Neural cell (in vitro differentiated cells): Measurements from ENCODE around the gene APOA1. TPM values are rescaled to one million over a fixed set of nuclear protein-coding genes. Genes with fewer than 3 reads are reported as not detected.

Experiments used
- H2AFZ ChIP-seq: fragments of 200-600, 300-800 bp; sonication (generic), shearing (Covaris generic); 2 replicates; pipeline ENCODE4 v1.6.0; 2014; ENCODE audit warnings: low read depth, mild to moderate bottlenecking, antibody characterized with exemption, low read length, moderate library complexity
- H3F3A ChIP-seq: fragments of 200-600 bp; shearing (Covaris generic); 2 replicates; pipeline ENCODE4 v1.6.1; 2016; ENCODE audit warnings: mild to moderate bottlenecking, moderate library complexity, mixed read lengths, antibody characterized with exemption, low read length; ENCODE audit not compliant: insufficient read depth, poor library complexity, severe bottlenecking
- H3K27ac ChIP-seq: fragments of 200-600, 300-800 bp; sonication (generic), shearing (Covaris generic); 2 replicates; pipeline ENCODE4 v1.5.1; 2014; ENCODE audit warnings: mild to moderate bottlenecking, low read length, moderate library complexity
- H3K27me3 ChIP-seq: fragments of 300-800, 200-600 bp; sonication (generic), shearing (Covaris generic); 2 replicates; pipeline ENCODE4 v1.6.0; 2014; ENCODE audit warnings: mild to moderate bottlenecking, low read depth, low read length, moderate library complexity; ENCODE audit not compliant: insufficient read depth
- H3K36me3 ChIP-seq: fragments of 300-800, 200-600 bp; sonication (generic), shearing (Covaris generic); 2 replicates; pipeline ENCODE4 v1.5.1; 2014; ENCODE audit warnings: mild to moderate bottlenecking, antibody characterized with exemption, low read length, moderate library complexity; ENCODE audit not compliant: insufficient read depth
- H3K4me2 ChIP-seq: fragments of 300-800, 200-600 bp; sonication (generic), shearing (Covaris generic); 2 replicates; pipeline ENCODE4 v1.6.0; 2014; ENCODE audit warnings: mild to moderate bottlenecking, low read length
- H3K4me3 ChIP-seq: fragments of 300-800, 200-600 bp; sonication (generic), shearing (Covaris generic); 2 replicates; pipeline ENCODE4 v1.5.1; 2014; ENCODE audit warnings: mild to moderate bottlenecking, low read length, moderate library complexity
- H3K79me2 ChIP-seq: fragments of 200-600 bp; shearing (Covaris generic); replicated peaks from 2 replicates; pipeline ENCODE4 v1.6.0; 2014; ENCODE audit warnings: mild to moderate bottlenecking, low read length, moderate library complexity; ENCODE audit not compliant: insufficient read depth
- H3K9ac ChIP-seq: fragments of 300-800, 200-600 bp; sonication (generic), shearing (Covaris generic); 2 replicates; pipeline ENCODE4 v1.6.1; 2016; ENCODE audit warnings: mild to moderate bottlenecking, low read length, mixed read lengths
- H3K9me2 ChIP-seq: fragments of 200-600 bp; shearing (Covaris generic); 2 replicates; pipeline ENCODE4 v1.6.1; 2016; ENCODE audit warnings: mild to moderate bottlenecking, low read length, mixed read lengths; ENCODE audit not compliant: insufficient read depth
- H3K9me3 ChIP-seq: fragments of 200-600, 300-800 bp; sonication (generic), shearing (Covaris generic); 2 replicates; pipeline ENCODE4 v1.6.1; 2016; ENCODE audit warnings: mild to moderate bottlenecking, mixed run types, low read length, moderate library complexity, mixed read lengths
- H4K20me1 ChIP-seq: fragments of 200-600 bp; shearing (Covaris generic); 2 replicates; pipeline ENCODE4 v1.6.1; 2016; ENCODE audit warnings: mild to moderate bottlenecking, mixed run types; ENCODE audit not compliant: insufficient read depth
- CTCF ChIP-seq: fragments of 450-650 bp; IDR thresholded peaks from 2 replicates; pipeline ENCODE4 v1.5.1; 2014; ENCODE audit warnings: antibody characterized with exemption, mild to moderate bottlenecking, moderate library complexity; ENCODE audit not compliant: poor library complexity, severe bottlenecking
- EP300 ChIP-seq: fragments of 450-650 bp; conservative IDR thresholded peaks from 2 replicates; pipeline ENCODE4 v1.6.1; 2014; ENCODE audit warnings: antibody characterized with exemption, mild to moderate bottlenecking, moderate library complexity; ENCODE audit not compliant: poor library complexity, severe bottlenecking
- EZH2 ChIP-seq: fragments of 200-600, 300-800 bp; shearing (Covaris generic), sonication (generic); IDR thresholded peaks from 2 replicates; pipeline ENCODE4 v1.6.1; 2014; ENCODE audit warnings: antibody characterized with exemption, low read length, borderline replicate concordance, mild to moderate bottlenecking; ENCODE audit not compliant: insufficient read depth, poor library complexity, severe bottlenecking
- MXI1 ChIP-seq: fragments of 450-650 bp; conservative IDR thresholded peaks from 2 replicates; pipeline ENCODE4 v1.6.1; 2014; ENCODE audit warnings: antibody characterized with exemption, mild to moderate bottlenecking; ENCODE audit not compliant: poor library complexity, severe bottlenecking
- POLR2AphosphoS5 ChIP-seq: IDR thresholded peaks from 2 replicates; pipeline ENCODE4 v1.6.1; 2012
- RAD21 ChIP-seq: fragments of 450-650 bp; conservative IDR thresholded peaks from 2 replicates; pipeline ENCODE4 v1.6.1; 2014; ENCODE audit warnings: antibody characterized with exemption, mild to moderate bottlenecking, moderate library complexity
- REST ChIP-seq: IDR thresholded peaks from 2 replicates; pipeline ENCODE4 v1.6.1; 2012; ENCODE audit warnings: borderline replicate concordance
- SMC3 ChIP-seq: fragments of 450-650 bp; conservative IDR thresholded peaks from 2 replicates; pipeline ENCODE4 v1.6.1; 2014; ENCODE audit warnings: antibody characterized with exemption, mild to moderate bottlenecking, moderate library complexity; ENCODE audit not compliant: poor library complexity
- TAF1 ChIP-seq: IDR thresholded peaks from 2 replicates; pipeline ENCODE4 v1.6.1; 2012; ENCODE audit warnings: low read depth
- polyA plus RNA-seq: library from polyadenylated mRNA; depleted of rRNA; stranded (reverse); fragments of >200 nt; gene quantifications from 2 replicates; pipeline ENCODE4 v1.2.3, GENCODE V29; 2014

The APOA1 gene
- polyA plus RNA-seq, 1 donor from 2014 or later, result not detected

DNA sequence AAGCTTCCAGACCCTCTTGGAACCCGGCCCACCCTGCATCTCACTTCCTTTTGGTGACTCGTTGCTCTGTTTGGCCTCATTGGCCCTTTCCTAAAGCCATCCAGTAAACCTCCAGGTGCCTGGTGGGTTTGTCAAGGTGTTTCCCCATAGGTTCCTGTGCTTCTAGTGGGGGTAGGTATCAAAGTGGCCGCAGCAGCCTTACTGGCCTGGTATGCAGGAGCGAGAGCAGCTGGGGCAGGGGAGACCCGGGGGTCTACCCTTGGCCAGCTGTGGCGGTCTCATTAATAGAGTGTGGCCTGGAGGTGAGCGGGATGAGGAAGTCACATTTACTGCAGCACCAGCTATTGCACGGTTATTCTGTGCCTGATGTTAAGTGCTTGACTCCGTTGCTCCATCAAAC, 18.4 kb downstream of the APOA1 start:
- Histone ChIP-seq H3K9ac (no peak overlapping the region), H3K9me3 (no peaks in the 10 kb centered on the region), H3K4me2 (no peak overlapping the region), H2AFZ (no peak overlapping the region), H3K4me3 (no peak overlapping the region), H3K27ac (no peak overlapping the region), H3K36me3 (no peaks in the 10 kb centered on the region), H3K9me2 (no peaks in the 10 kb centered on the region), H3K79me2 (no peaks in the 10 kb centered on the region), H3K27me3 (no peaks in the 10 kb centered on the region), H4K20me1 (no peaks in the 10 kb centered on the region), H3F3A (no peaks in the 10 kb centered on the region)
- no peak for TF ChIP-seq REST
- no peak for TF ChIP-seq SMC3
- TF ChIP-seq RAD21, result no peak
- TF ChIP-seq POLR2AphosphoS5, result no peak
- no peak for TF ChIP-seq CTCF
- no peak for TF ChIP-seq TAF1
- TF ChIP-seq MXI1, result no peak
- no peak for TF ChIP-seq EP300
- TF ChIP-seq EZH2, result no peak

DNA sequence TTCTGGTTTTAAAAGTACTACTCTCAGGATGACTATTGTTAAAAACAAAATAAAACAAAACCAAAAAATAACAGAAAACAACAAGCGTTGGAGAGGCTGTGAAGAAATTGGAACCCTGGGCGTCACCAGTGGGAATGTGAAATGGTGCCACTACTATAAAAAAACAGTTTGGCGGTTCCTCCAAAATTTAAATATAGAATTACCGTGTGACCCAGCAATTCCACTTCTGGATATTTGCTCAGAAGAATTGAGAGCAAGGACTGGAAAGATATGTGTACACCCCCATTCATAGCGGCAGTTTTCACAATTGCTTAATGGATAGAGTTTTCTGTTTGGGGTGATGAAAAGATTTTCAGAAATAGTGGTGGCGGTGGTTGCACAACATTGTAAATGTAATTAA, 22.9 kb downstream of the APOA1 start:
- Histone ChIP-seq H3K27me3 (no peaks in the 10 kb centered on the region), H3K4me2 (no peak overlapping the region), H3K36me3 (no peaks in the 10 kb centered on the region), H3K9me3 (no peaks in the 10 kb centered on the region), H3K9ac (no peak overlapping the region), H4K20me1 (no peaks in the 10 kb centered on the region), H3K4me3 (no peak overlapping the region), H3K27ac (no peak overlapping the region), H3K9me2 (no peaks in the 10 kb centered on the region), H3F3A (no peaks in the 10 kb centered on the region), H3K79me2 (no peaks in the 10 kb centered on the region), H2AFZ (no peak overlapping the region)
- no peak for TF ChIP-seq MXI1

GRCh38 chr11:116813781-116814471, 23.5 kb downstream of the APOA1 start:
- Histone ChIP-seq H3K79me2 (no peaks in the 10 kb centered on the region), H3K9me3 (no peaks in the 10 kb centered on the region), H3K36me3 (no peaks in the 10 kb centered on the region), H2AFZ (no peak overlapping the region), H3F3A (no peaks in the 10 kb centered on the region), H3K4me2 (no peak overlapping the region), H3K27ac (no peak overlapping the region), H3K27me3 (no peaks in the 10 kb centered on the region), H3K4me3 (no peak overlapping the region), H3K9me2 (no peaks in the 10 kb centered on the region), H3K9ac (no peak overlapping the region), H4K20me1 (no peaks in the 10 kb centered on the region)
- TF ChIP-seq RAD21, result no peak
- TF ChIP-seq MXI1, result no peak
- TF ChIP-seq SMC3, result no peak
- TF ChIP-seq POLR2AphosphoS5, result no peak
